Brain microvascular endothelial cell (primary cell): Measurements from ENCODE around the gene NRARP.

Experiments used
- DNase-seq: peaks from one replicate; pipeline ENCODE4 v3.0.0-alpha.2; 2020
- H3K27ac ChIP-seq: fragments of 250-450 bp; sonication (Bioruptor Pico); 2 replicates; pipeline ENCODE4 v1.5.1; 2020; ENCODE audit warnings: mild to moderate bottlenecking, moderate library complexity
- H3K27me3 ChIP-seq: fragments of 250-450 bp; sonication (Bioruptor Pico); replicated peaks from 2 replicates; pipeline ENCODE4 v1.5.1; 2020; ENCODE audit warnings: mild to moderate bottlenecking
- H3K36me3 ChIP-seq: fragments of 250-450 bp; sonication (Bioruptor Pico); replicated peaks from 2 replicates; pipeline ENCODE4 v1.5.1; 2020; ENCODE audit warnings: mild to moderate bottlenecking
- H3K4me3 ChIP-seq: 2 replicates; pipeline ENCODE4 v1.5.1; 2011; ENCODE audit warnings: low read depth, mild to moderate bottlenecking, control low read depth, low read length, moderate library complexity
- CTCF ChIP-seq: IDR thresholded peaks from 2 replicates; pipeline ENCODE4 v1.5.1; 2011; ENCODE audit warnings: low read depth, mild to moderate bottlenecking, moderate library complexity, low read length, control low read depth, inconsistent platforms; ENCODE audit errors: missing control alignments
- in situ Hi-C: cut with HindIII; loops from 2 replicates; pipeline ENCODE4 v1.10.0; 2017; ENCODE audit warnings: low sequenced_read_pairs, low pct_ligation_motif_present

Gene NRARP

GRCh38 chr9:137319011-137319738 is 17.1 kb upstream of the NRARP start:
- no peaks in the 10 kb centered on the region for H3K27me3 ChIP-seq
- no peak overlapping the region for H3K27ac ChIP-seq
- no peaks in the 10 kb centered on the region for H3K36me3 ChIP-seq
- H3K4me3 ChIP-seq: no peak overlapping the region
- in situ Hi-C loops: no loop called here
- DNase-seq: peak; percentile 48
- TF ChIP-seq CTCF: peak; percentile 86

GRCh38 chr9:137318602-137319001 is 16.5 kb upstream of the NRARP start:
- no peak overlapping the region for H3K27ac ChIP-seq
- no peak overlapping the region for H3K4me3 ChIP-seq
- TF ChIP-seq CTCF: no peak
- no peaks in the 10 kb centered on the region for H3K27me3 ChIP-seq
- H3K36me3 ChIP-seq: no peaks in the 10 kb centered on the region
- DNase-seq: no peak
- in situ Hi-C loops: no loop called here

GRCh38 chr9:137317718-137318511 is 15.8 kb upstream of the NRARP start:
- Histone ChIP-seq H3K27ac (no peak overlapping the region), H3K36me3 (no peaks in the 10 kb centered on the region), H3K27me3 (no peaks in the 10 kb centered on the region), H3K4me3 (no peak overlapping the region)
- in situ Hi-C loops: no loop called here
- no peak for DNase-seq
- TF ChIP-seq CTCF: no peak

- H3K36me3 ChIP-seq: no peaks in the 10 kb centered on the region
- no peak for TF ChIP-seq CTCF
- no peak for DNase-seq
- no peaks in the 10 kb centered on the region for H3K27me3 ChIP-seq
- in situ Hi-C loops: no loop called here
- no peak overlapping the region for H3K27ac ChIP-seq
- H3K4me3 ChIP-seq: no peak overlapping the region
Measured at GRCh38 chr9:137317021-137317717, 15.1 kb upstream of the NRARP start.

DNA sequence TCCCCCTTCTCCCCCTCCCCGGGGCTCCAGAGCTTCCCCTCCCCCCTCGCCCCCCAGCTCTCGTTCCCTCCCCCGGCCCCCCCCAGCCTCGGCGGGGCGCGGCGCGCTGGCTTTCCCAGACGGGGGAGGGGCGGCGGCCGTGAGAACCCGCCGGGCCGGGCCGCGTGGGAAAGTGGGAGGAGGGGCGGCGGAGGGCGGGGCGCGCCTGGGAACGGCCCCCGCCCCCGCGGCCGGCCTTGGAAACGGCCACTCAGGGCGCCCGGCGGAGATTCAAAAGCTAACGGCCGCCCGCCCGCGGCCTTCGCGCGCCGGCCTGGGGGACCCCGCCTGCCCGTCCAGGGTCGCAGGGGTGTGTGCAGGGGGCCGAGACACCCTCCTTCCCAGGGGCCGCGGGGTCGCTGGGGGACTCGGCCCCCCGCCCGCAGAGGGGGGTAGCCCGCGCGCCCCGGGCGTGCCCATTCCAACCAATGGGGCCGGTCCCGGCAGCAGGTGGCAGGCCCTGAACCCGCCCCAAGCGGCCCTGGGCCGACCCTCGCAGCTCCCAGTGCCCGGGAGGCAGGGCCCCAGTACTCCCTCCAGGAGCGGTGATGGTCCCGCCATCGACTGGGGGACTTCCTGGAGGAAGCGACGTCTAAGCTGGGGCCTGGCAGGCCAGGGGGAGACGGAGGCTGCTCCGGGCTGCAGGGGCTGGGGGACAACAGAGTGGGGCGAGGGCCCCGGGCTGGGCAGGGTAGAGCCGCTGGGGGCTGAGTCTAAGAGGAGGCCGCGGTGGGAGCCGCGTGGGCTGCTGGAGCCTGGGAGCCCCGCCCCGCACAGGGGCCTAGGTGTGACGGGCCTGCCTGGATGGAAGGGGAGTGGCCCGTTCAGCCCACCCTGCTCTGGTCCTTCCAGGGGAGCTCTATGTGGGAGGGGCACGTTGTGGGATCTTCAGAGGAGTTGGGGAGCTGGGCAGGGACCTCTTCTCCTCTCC is 14.2 kb upstream of the NRARP start:
- TF ChIP-seq CTCF: no peak
- DNase-seq: no peak
- H3K27me3 ChIP-seq: no peaks in the 10 kb centered on the region
- H3K4me3 ChIP-seq: peak overlapping the region; percentile 3
- no peaks in the 10 kb centered on the region for H3K36me3 ChIP-seq
- in situ Hi-C loops: no loop called here
- H3K27ac ChIP-seq: no peak overlapping the region
